ENCODE measurements around the gene NEMP2. TPM values are rescaled to one million over a fixed set of nuclear protein-coding genes. Genes with fewer than 3 reads are reported as not detected.

Gene NEMP2
- total RNA-seq, 1 donor from 2014 or later = 2.1 TPM

GRCh38 chr2:190547886-190548285 lies 13.4 kb upstream of the NEMP2 start:
- no peak overlapping the region for H3K27ac Mint-ChIP-seq (ENCODE audit: unreplicated experiment)
- no peak overlapping the region for H3K4me3 Mint-ChIP-seq (ENCODE audit: unreplicated experiment)
- no peak for TF ChIP-seq CTCF (IDR thresholded peaks at IDR 0.05; ENCODE audit: partially characterized antibody, unreplicated experiment)
- DNase-seq = no peak
- no peaks in the 10 kb centered on the region for H3K27me3 Mint-ChIP-seq (ENCODE audit: unreplicated experiment)
- no peaks in the 10 kb centered on the region for H3K4me1 Mint-ChIP-seq (ENCODE audit: low read depth, unreplicated experiment)
- H3K9me3 Mint-ChIP-seq (ENCODE audit: unreplicated experiment) = no peaks in the 10 kb centered on the region
- H3K36me3 Mint-ChIP-seq (ENCODE audit: unreplicated experiment) = no peaks in the 10 kb centered on the region

- Mint-ChIP-seq H3K4me1 (ENCODE audit: low read depth, unreplicated experiment) (no peaks in the 10 kb centered on the region), H3K4me3 (ENCODE audit: unreplicated experiment) (no peak overlapping the region), H3K9me3 (ENCODE audit: unreplicated experiment) (no peaks in the 10 kb centered on the region), H3K36me3 (ENCODE audit: unreplicated experiment) (peaks cover 11% of the 10 kb centered on the region), H3K27ac (ENCODE audit: unreplicated experiment) (no peak overlapping the region), H3K27me3 (ENCODE audit: unreplicated experiment) (no peaks in the 10 kb centered on the region)
- TF ChIP-seq CTCF (IDR thresholded peaks at IDR 0.05; ENCODE audit: partially characterized antibody, unreplicated experiment) = no peak
- DNase-seq = no peak
Measured at GRCh38 chr2:190546734-190547133, 12.2 kb upstream of the NEMP2 start.

- TF ChIP-seq CTCF (IDR thresholded peaks at IDR 0.05; ENCODE audit: partially characterized antibody, unreplicated experiment) = no peak
- Mint-ChIP-seq H3K27me3 (ENCODE audit: unreplicated experiment) (no peaks in the 10 kb centered on the region), H3K9me3 (ENCODE audit: unreplicated experiment) (peaks cover 3% of the 10 kb centered on the region), H3K36me3 (ENCODE audit: unreplicated experiment) (peaks cover 19% of the 10 kb centered on the region), H3K27ac (ENCODE audit: unreplicated experiment) (no peak overlapping the region), H3K4me3 (ENCODE audit: unreplicated experiment) (no peak overlapping the region), H3K4me1 (ENCODE audit: low read depth, unreplicated experiment) (no peaks in the 10 kb centered on the region)
- no peak for DNase-seq
Measured at GRCh38 chr2:190545555-190546385, 11.2 kb upstream of the NEMP2 start.

GRCh38 chr2:190545093-190545492 lies 10.6 kb upstream of the NEMP2 start:
- peaks cover 25% of the 10 kb centered on the region for H3K36me3 Mint-ChIP-seq (ENCODE audit: unreplicated experiment)
- H3K27ac Mint-ChIP-seq (ENCODE audit: unreplicated experiment) = no peak overlapping the region
- DNase-seq = no peak
- H3K9me3 Mint-ChIP-seq (ENCODE audit: unreplicated experiment) = peaks cover 5% of the 10 kb centered on the region
- no peaks in the 10 kb centered on the region for H3K27me3 Mint-ChIP-seq (ENCODE audit: unreplicated experiment)
- no peak overlapping the region for H3K4me3 Mint-ChIP-seq (ENCODE audit: unreplicated experiment)
- no peaks in the 10 kb centered on the region for H3K4me1 Mint-ChIP-seq (ENCODE audit: low read depth, unreplicated experiment)
- TF ChIP-seq CTCF (IDR thresholded peaks at IDR 0.05; ENCODE audit: partially characterized antibody, unreplicated experiment) = no peak

- H3K4me3 Mint-ChIP-seq (ENCODE audit: unreplicated experiment) = no peak overlapping the region
- H3K27me3 Mint-ChIP-seq (ENCODE audit: unreplicated experiment) = no peaks in the 10 kb centered on the region
- no peak for DNase-seq
- H3K4me1 Mint-ChIP-seq (ENCODE audit: low read depth, unreplicated experiment) = no peaks in the 10 kb centered on the region
- peaks cover 7% of the 10 kb centered on the region for H3K9me3 Mint-ChIP-seq (ENCODE audit: unreplicated experiment)
- H3K27ac Mint-ChIP-seq (ENCODE audit: unreplicated experiment) = no peak overlapping the region
- TF ChIP-seq CTCF (IDR thresholded peaks at IDR 0.05; ENCODE audit: partially characterized antibody, unreplicated experiment) = no peak
- peaks cover 36% of the 10 kb centered on the region for H3K36me3 Mint-ChIP-seq (ENCODE audit: unreplicated experiment)
Measured at GRCh38 chr2:190540048-190540447, 5.5 kb upstream of the NEMP2 start.

Measured in glutamatergic neuron (in vitro differentiated cells).